ENCODE results near the gene GYS1. TPM values are rescaled to one million over a fixed set of nuclear protein-coding genes. Genes with fewer than 3 reads are reported as not detected.

The GYS1 gene
- total RNA-seq, 1 experiment from 2014 or later, result 34.3 TPM

Other genes with a start within 250 kb of the GYS1 start
- gene IZUMO1, start 246.4 kb downstream of the GYS1 start, total RNA-seq (2014; rRNA removed; shearing (Covaris generic); ENCODE audit: low replicate concordance), result not detected in 2 replicates
- 0.07 and 0.16 TPM in 2 replicates for gene FUT1, start 240.7 kb downstream of the GYS1 start, total RNA-seq (2014; rRNA removed; shearing (Covaris generic); ENCODE audit: low replicate concordance)
- gene FGF21, start 237.8 kb downstream of the GYS1 start, total RNA-seq (2014; rRNA removed; shearing (Covaris generic); ENCODE audit: low replicate concordance), result not detected in 2 replicates
- 21.3 and 59.1 TPM in 2 replicates for gene BCAT2, start 182.3 kb downstream of the GYS1 start, total RNA-seq (2014; rRNA removed; shearing (Covaris generic); ENCODE audit: low replicate concordance)
- not detected in 2 replicates for gene HSD17B14, start 156.8 kb downstream of the GYS1 start, total RNA-seq (2014; rRNA removed; shearing (Covaris generic); ENCODE audit: low replicate concordance)
- 5.4 and 14.5 TPM in 2 replicates for gene PLEKHA4, start 124.7 kb downstream of the GYS1 start, total RNA-seq (2014; rRNA removed; shearing (Covaris generic); ENCODE audit: low replicate concordance)
- gene PPP1R15A, start 120.9 kb downstream of the GYS1 start, total RNA-seq (2014; rRNA removed; shearing (Covaris generic); ENCODE audit: low replicate concordance), result 26.1 and 36.4 TPM in 2 replicates
- gene TULP2, start 94.6 kb downstream of the GYS1 start, total RNA-seq (2014; rRNA removed; shearing (Covaris generic); ENCODE audit: low replicate concordance), result not detected in 2 replicates
- 157 and 236 TPM in 2 replicates for gene NUCB1, start 93.0 kb downstream of the GYS1 start, total RNA-seq (2014; rRNA removed; shearing (Covaris generic); ENCODE audit: low replicate concordance)
- not detected in 2 replicates for gene DHDH, start 59.6 kb downstream of the GYS1 start, total RNA-seq (2014; rRNA removed; shearing (Covaris generic); ENCODE audit: low replicate concordance)
- 38.2 and 61.4 TPM in 2 replicates for gene BAX, start 38.4 kb downstream of the GYS1 start, total RNA-seq (2014; rRNA removed; shearing (Covaris generic); ENCODE audit: low replicate concordance)
- 880 and 1,766 TPM in 2 replicates for gene FTL, start 28.0 kb downstream of the GYS1 start, total RNA-seq (2014; rRNA removed; shearing (Covaris generic); ENCODE audit: low replicate concordance)
- 386 and 644 TPM in 2 replicates for gene RUVBL2, start 578 bp upstream of the GYS1 start, total RNA-seq (2014; rRNA removed; shearing (Covaris generic); ENCODE audit: low replicate concordance)
- gene LHB, start 23.8 kb upstream of the GYS1 start, total RNA-seq (2014; rRNA removed; shearing (Covaris generic); ENCODE audit: low replicate concordance), result not detected in 2 replicates
- gene CGB3, start 31.0 kb upstream of the GYS1 start, total RNA-seq (2014; rRNA removed; shearing (Covaris generic); ENCODE audit: low replicate concordance), result not detected in 2 replicates
- not detected in 2 replicates for gene CGB2, start 38.6 kb upstream of the GYS1 start, total RNA-seq (2014; rRNA removed; shearing (Covaris generic); ENCODE audit: low replicate concordance)
- not detected in 2 replicates for gene CGB1, start 43.6 kb upstream of the GYS1 start, total RNA-seq (2014; rRNA removed; shearing (Covaris generic); ENCODE audit: low replicate concordance)
- gene CGB5, start 50.5 kb upstream of the GYS1 start, total RNA-seq (2014; rRNA removed; shearing (Covaris generic); ENCODE audit: low replicate concordance), result not detected in 2 replicates
- gene CGB8, start 55.8 kb upstream of the GYS1 start, total RNA-seq (2014; rRNA removed; shearing (Covaris generic); ENCODE audit: low replicate concordance), result not detected in 2 replicates
- gene CGB7, start 64.4 kb upstream of the GYS1 start, total RNA-seq (2014; rRNA removed; shearing (Covaris generic); ENCODE audit: low replicate concordance), result not detected in 2 replicates
- gene NTF4, start 71.5 kb upstream of the GYS1 start, total RNA-seq (2014; rRNA removed; shearing (Covaris generic); ENCODE audit: low replicate concordance), result not detected in 2 replicates
- not detected in 2 replicates for gene KCNA7, start 79.4 kb upstream of the GYS1 start, total RNA-seq (2014; rRNA removed; shearing (Covaris generic); ENCODE audit: low replicate concordance)
- gene SNRNP70, start 92.1 kb upstream of the GYS1 start, total RNA-seq (2014; rRNA removed; shearing (Covaris generic); ENCODE audit: low replicate concordance), result 172 and 247 TPM in 2 replicates
- gene LIN7B, start 121.1 kb upstream of the GYS1 start, total RNA-seq (2014; rRNA removed; shearing (Covaris generic); ENCODE audit: low replicate concordance), result 12.3 and 20.4 TPM in 2 replicates
- gene C19orf73, start 125.8 kb upstream of the GYS1 start, total RNA-seq (2014; rRNA removed; shearing (Covaris generic); ENCODE audit: low replicate concordance), result 3.7 and 4.6 TPM in 2 replicates
- 3.4 and 21.4 TPM in 2 replicates for gene PPFIA3, start 126.2 kb upstream of the GYS1 start, total RNA-seq (2014; rRNA removed; shearing (Covaris generic); ENCODE audit: low replicate concordance)
- gene HRC, start 162.1 kb upstream of the GYS1 start, total RNA-seq (2014; rRNA removed; shearing (Covaris generic); ENCODE audit: low replicate concordance), result not detected in 2 replicates
- gene TRPM4, start 164.5 kb upstream of the GYS1 start, total RNA-seq (2014; rRNA removed; shearing (Covaris generic); ENCODE audit: low replicate concordance), result 7.9 and 8.4 TPM in 2 replicates

Measured in MG63 (cell line).